Fibroblast of peridontal ligament (primary cell): ENCODE results near the gene DZIP1.

Experiments
- DNase-seq: peaks from one replicate; pipeline ENCODE4 v3.0.0-alpha.2; 2010; ENCODE audit errors: extremely low read depth

Gene DZIP1

GRCh38 chr13:95642999-95643398, 1.5 kb downstream of the DZIP1 start:
- DNase-seq = no peak

GRCh38 chr13:95642028-95642621, 2.4 kb downstream of the DZIP1 start:
- DNase-seq = peak; percentile 31

- no peak for DNase-seq
These were observed 3.0 kb downstream of the DZIP1 start for GRCh38 chr13:95641291-95642027.

- no peak for DNase-seq
These were observed 7.7 kb downstream of the DZIP1 start for GRCh38 chr13:95636853-95637252.

GRCh38 chr13:95630593-95630992, 13.9 kb downstream of the DZIP1 start:
- no peak for DNase-seq

- DNase-seq = no peak
These were observed 15.4 kb downstream of the DZIP1 start for GRCh38 chr13:95629071-95629470.

GRCh38 chr13:95628488-95628887, 16.0 kb downstream of the DZIP1 start:
- DNase-seq = no peak

GRCh38 chr13:95627590-95627989, 16.9 kb downstream of the DZIP1 start:
- DNase-seq = peak; percentile 85

- DNase-seq = no peak
These were observed 17.7 kb downstream of the DZIP1 start for GRCh38 chr13:95626768-95627167.

- peak; percentile 73 for DNase-seq
These were observed 20.5 kb downstream of the DZIP1 start for GRCh38 chr13:95624020-95624419.

GRCh38 chr13:95623141-95623540, 21.4 kb downstream of the DZIP1 start:
- DNase-seq = no peak

GRCh38 chr13:95620825-95621498, 23.5 kb downstream of the DZIP1 start:
- no peak for DNase-seq

- DNase-seq = peak; percentile 26
These were observed 24.3 kb downstream of the DZIP1 start for GRCh38 chr13:95620030-95620824.

- no peak for DNase-seq
These were observed 29.0 kb downstream of the DZIP1 start for GRCh38 chr13:95615539-95615938.

- peak; percentile 15 for DNase-seq
These were observed 29.8 kb downstream of the DZIP1 start for GRCh38 chr13:95614641-95615245.

GRCh38 chr13:95608640-95609323, 35.7 kb downstream of the DZIP1 start:
- DNase-seq = peak; percentile 29

- peak; percentile 51 for DNase-seq
These were observed 37.1 kb downstream of the DZIP1 start for GRCh38 chr13:95607366-95607765.

- no peak for DNase-seq
These were observed 38.9 kb downstream of the DZIP1 start for GRCh38 chr13:95605448-95606125.

- DNase-seq = no peak
These were observed 40.0 kb downstream of the DZIP1 start for GRCh38 chr13:95604556-95604915.

- DNase-seq = no peak
These were observed 40.5 kb downstream of the DZIP1 start for GRCh38 chr13:95603887-95604555.
